Tibial nerve (tissue), 4 donors: ENCODE data around the gene BTRC. TPM values are rescaled to one million over a fixed set of nuclear protein-coding genes. Genes with fewer than 3 reads are reported as not detected.
"Not testable (repeated sequence)": the region's sequence is repeated elsewhere in the genome, so short reads cannot be mapped to it uniquely, and the experiment has no call there.

ENCODE experiments used
- DNase-seq, 2 donors: peaks; one replicate each; pipeline ENCODE4 v3.0.0-alpha.2; 2019; ENCODE audit warnings: low spot score in 2 of 2
- H3K27ac ChIP-seq, 4 donors: fragments of 200-600 bp; sonication (generic) in 3 of 4; one replicate each; pipeline ENCODE4 v1.5.1; 2017 to 2019; ENCODE audit warnings: mild to moderate bottlenecking in 1 of 4
- H3K27me3 ChIP-seq, 2 donors: fragments of 200-600 bp; sonication (generic) in 1 of 2; one replicate each; pipeline versions ENCODE4 v1.5.1 to v1.6.0; 2017 to 2019
- H3K36me3 ChIP-seq, 3 donors: fragments of 200-600 bp; sonication (generic); one replicate each; pipeline ENCODE4 v1.5.1; 2018 to 2019
- H3K4me1 ChIP-seq, 4 donors: fragments of 200-600 bp; sonication (generic) in 3 of 4; one replicate each; pipeline ENCODE4 v1.5.1; 2017 to 2019
- H3K4me3 ChIP-seq, 4 donors: fragments of 200-600 bp; sonication (generic) in 3 of 4; one replicate each; pipeline ENCODE4 v1.5.1; 2017 to 2019; ENCODE audit warnings: mild to moderate bottlenecking in 1 of 4, moderate library complexity in 1 of 4
- H3K9me3 ChIP-seq, 4 donors: fragments of 200-600 bp; sonication (generic) in 3 of 4; one replicate each; pipeline ENCODE4 v1.5.1; 2017 to 2019
- EP300 ChIP-seq, 2 donors: sonication (generic); formaldehyde crosslinking; IDR thresholded peaks; one replicate each; pipeline ENCODE4 v1.6.1; 2017; ENCODE audit warnings: antibody characterized with exemption in 2 of 2, mild to moderate bottlenecking in 1 of 2
- POLR2A ChIP-seq, 2 donors: fragments of 450-650 bp; IDR thresholded peaks; one replicate each; pipeline ENCODE4 v1.6.1; 2017; ENCODE audit warnings: antibody characterized with exemption in 2 of 2, mild to moderate bottlenecking in 2 of 2, moderate library complexity in 2 of 2
- WGBS, 2 donors: methylation state at CpG; one replicate each; pipeline ENCODE4 v1.1.5; 2018; 5-methylcytosine and 5-hydroxymethylcytosine counted together
- total RNA-seq, 4 donors: library from RNA; depleted of rRNA; stranded (reverse); fragments of >200 nt; gene quantifications; one replicate each; pipeline ENCODE4 v1.1.0, GENCODE V29; 2016
- TF ChIP-seq, protein P1 (sequence below), 5 experiments: fragments of 200-600 bp in 3 of 5; fragments of 450-650 bp in 2 of 5; sonication (generic) in 3 of 5; IDR thresholded peaks; one replicate each; pipeline ENCODE4 v1.5.1; 2016 to 2019; ENCODE audit warnings: antibody characterized with exemption in 5 of 5, mild to moderate bottlenecking in 3 of 5, moderate library complexity in 2 of 5

BTRC gene
- total RNA-seq, 4 donors from 2014 or later: 7.9 to 14.2 (median 8.8) TPM

DNA sequence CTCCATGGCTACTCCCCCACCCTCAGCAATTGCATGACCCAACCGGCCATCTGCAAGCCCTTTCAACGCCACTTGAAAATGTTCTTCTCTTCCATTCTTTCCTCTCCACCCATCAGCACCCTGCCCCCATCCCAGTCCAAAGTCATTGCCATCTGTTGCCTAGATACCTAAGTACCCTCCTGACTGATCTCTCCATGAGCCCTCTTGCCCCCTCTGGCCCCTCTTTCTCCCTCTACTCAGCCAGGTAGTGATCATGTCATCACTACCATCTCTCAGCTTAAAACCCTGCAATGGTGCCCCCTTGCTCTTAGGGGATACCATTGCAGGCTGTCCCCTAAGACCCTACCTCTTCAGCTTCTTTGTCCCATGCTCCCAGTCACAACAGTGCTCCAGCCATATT, 30.5 kb upstream of the BTRC start:
- Histone ChIP-seq H3K9me3 (no peaks in the 10 kb centered on the region), H3K4me1 (no peaks in the 10 kb centered on the region), H3K27ac (no peak overlapping the region), H3K36me3 (no peaks in the 10 kb centered on the region), H3K27me3 (peaks cover 0 to 37% of the 10 kb centered on the region in 2 donors), H3K4me3 (no peak overlapping the region)
- TF ChIP-seq POLR2A (IDR thresholded peaks at IDR 0.05) (no peak), EP300 (IDR thresholded peaks at IDR 0.05) (no peak)
- TF ChIP-seq, protein P1, sequence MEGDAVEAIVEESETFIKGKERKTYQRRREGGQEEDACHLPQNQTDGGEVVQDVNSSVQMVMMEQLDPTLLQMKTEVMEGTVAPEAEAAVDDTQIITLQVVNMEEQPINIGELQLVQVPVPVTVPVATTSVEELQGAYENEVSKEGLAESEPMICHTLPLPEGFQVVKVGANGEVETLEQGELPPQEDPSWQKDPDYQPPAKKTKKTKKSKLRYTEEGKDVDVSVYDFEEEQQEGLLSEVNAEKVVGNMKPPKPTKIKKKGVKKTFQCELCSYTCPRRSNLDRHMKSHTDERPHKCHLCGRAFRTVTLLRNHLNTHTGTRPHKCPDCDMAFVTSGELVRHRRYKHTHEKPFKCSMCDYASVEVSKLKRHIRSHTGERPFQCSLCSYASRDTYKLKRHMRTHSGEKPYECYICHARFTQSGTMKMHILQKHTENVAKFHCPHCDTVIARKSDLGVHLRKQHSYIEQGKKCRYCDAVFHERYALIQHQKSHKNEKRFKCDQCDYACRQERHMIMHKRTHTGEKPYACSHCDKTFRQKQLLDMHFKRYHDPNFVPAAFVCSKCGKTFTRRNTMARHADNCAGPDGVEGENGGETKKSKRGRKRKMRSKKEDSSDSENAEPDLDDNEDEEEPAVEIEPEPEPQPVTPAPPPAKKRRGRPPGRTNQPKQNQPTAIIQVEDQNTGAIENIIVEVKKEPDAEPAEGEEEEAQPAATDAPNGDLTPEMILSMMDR (IDR thresholded peaks at IDR 0.05): no peak
- no peak for DNase-seq
- WGBS, 2 donors: 51 to 64% methylated on average over 2 of the region's 2 CpGs

DNA sequence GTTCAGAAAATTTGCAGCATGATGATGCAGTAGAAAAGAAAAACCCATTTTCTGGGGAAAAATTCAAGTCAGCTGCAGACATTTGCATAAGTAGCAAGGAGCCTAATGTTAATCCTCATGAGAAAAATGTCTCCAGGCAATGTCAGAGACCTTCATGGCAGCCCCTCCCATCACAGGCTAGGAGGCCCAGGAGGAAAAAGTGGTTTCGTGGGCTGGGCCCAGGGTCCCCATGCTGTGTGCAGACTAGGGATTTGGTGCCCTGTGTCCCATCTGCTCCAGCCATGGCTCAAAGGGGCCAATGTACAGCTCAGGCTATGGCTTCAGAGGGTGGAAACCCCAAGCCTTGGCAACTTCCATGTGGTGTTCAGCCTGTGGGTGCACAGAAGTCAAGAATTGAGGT, 26.5 kb upstream of the BTRC start:
- 100% methylated on average over 1 of the region's 1 CpG for WGBS, 2 donors
- H3K36me3 ChIP-seq, H3K4me3 ChIP-seq, DNase-seq, H3K9me3 ChIP-seq, H3K27ac ChIP-seq, H3K4me1 ChIP-seq: not testable (repeated sequence)
- peaks cover 0 to 32% of the 10 kb centered on the region in 2 donors for H3K27me3 ChIP-seq

DNA sequence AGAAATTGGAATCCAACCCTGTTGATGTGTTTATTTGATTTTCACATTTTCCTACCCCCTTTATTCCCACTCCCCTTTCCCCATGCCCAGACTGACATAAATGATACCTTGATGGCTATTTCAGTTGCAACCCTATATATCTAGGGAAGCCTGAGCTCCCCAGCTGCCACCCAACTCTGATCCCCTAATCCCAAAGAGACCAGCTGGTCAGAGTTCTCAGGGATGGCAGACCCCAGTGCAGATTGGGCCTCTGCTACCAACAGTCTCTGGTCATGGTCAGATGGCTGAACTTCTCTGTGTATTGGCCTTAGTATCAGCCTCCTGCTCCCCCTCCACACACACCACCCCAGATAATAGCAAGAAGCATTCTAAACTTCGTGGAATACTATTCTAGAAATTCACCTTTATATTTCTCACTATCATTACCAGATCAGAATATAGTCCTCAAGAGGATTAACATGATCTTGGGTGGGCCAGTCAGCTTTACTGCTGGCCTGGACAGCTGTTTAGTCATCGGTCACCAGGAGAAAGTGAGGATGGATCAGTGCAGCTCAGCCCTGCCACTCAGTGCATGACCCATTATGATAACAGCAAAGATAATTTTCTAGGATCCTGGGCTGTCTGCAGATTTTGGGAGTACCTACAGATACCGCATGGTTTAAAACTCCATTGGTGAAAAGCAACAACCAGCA, 24.5 kb upstream of the BTRC start:
- Histone ChIP-seq H3K4me3 (no peak overlapping the region), H3K27ac (no peak overlapping the region), H3K27me3 (peaks cover 0 to 20% of the 10 kb centered on the region in 2 donors), H3K4me1 (no peaks in the 10 kb centered on the region), H3K9me3 (no peaks in the 10 kb centered on the region), H3K36me3 (no peaks in the 10 kb centered on the region)
- TF ChIP-seq EP300 (IDR thresholded peaks at IDR 0.05): no peak
- TF ChIP-seq, protein P1 (IDR thresholded peaks at IDR 0.05): no peak
- DNase-seq: no peak
- 83 to 85% methylated on average over 3 of the region's 3 CpGs for WGBS, 2 donors

DNA sequence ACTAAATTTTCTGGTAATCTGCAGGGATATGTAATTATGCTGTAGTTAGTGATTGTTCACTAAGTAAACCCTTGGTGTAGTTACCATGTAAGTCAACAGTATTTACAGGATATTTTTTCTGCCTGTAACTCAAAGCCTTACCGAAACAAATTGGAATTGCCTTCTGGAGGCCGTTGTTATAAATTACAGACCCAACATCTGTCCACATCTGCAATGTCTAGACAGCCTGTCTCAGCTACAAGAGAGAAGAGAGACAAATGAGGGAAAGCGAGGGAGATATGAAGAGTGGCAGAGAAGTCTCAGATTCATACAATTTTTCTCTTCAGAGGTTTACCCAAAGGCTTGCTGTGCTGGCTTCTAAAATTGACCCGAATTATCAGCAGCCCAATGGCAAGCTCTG, 23.7 kb upstream of the BTRC start:
- WGBS, 2 donors: 78 to 90% methylated on average over 4 of the region's 4 CpGs
- no peak for TF ChIP-seq EP300 (IDR thresholded peaks at IDR 0.05)
- TF ChIP-seq POLR2A (IDR thresholded peaks at IDR 0.05): no peak
- TF ChIP-seq, protein P1 (IDR thresholded peaks at IDR 0.05): no peak

DNA sequence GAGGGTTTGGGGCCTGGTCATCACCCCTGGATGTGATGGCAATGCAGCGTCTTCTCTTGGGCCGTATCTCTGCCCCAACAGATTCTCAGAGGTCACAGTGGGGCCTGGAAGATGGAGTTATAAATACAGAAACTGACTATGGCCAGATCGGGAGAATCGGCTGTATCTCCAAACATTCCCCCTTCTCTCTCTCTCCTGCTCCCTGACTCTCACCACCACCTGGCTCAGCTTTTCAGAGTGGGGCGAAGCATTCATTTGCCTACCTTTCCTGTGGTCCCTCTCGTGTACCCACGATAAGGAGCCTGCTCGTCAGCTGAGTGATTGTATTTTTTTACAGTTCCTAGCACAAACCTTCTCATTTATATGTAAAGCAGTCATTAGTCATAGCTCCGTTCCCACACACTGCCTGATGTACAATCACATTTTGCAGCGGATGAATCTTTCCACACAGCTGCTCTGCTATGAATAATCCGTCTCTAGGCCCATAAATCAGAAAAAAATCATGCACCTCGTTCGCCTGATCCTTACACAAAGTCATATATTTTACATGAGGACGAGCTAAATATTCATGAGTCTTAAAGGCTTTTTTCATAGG, 23.2 kb upstream of the BTRC start:
- DNase-seq: no peak
- no peak for TF ChIP-seq EP300 (IDR thresholded peaks at IDR 0.05)
- TF ChIP-seq, protein P1 (IDR thresholded peaks at IDR 0.05): no peak
- TF ChIP-seq POLR2A (IDR thresholded peaks at IDR 0.05): no peak

More for the DNA sequence above, 23.7 kb upstream of the BTRC start:
- Histone ChIP-seq H3K4me3 (no peak overlapping the region), H3K9me3 (no peaks in the 10 kb centered on the region), H3K27ac (no peak overlapping the region), H3K27me3 (peaks cover 0 to 18% of the 10 kb centered on the region in 2 donors), H3K36me3 (no peaks in the 10 kb centered on the region), H3K4me1 (no peaks in the 10 kb centered on the region)
- no peak for DNase-seq

More for the DNA sequence above, 23.2 kb upstream of the BTRC start:
- Histone ChIP-seq H3K27ac (no peak overlapping the region), H3K9me3 (no peaks in the 10 kb centered on the region), H3K36me3 (no peaks in the 10 kb centered on the region), H3K4me3 (no peak overlapping the region), H3K27me3 (peaks cover 0 to 18% of the 10 kb centered on the region in 2 donors), H3K4me1 (no peaks in the 10 kb centered on the region)
- WGBS, 2 donors: 54% methylated on average over 14 of the region's 14 CpGs
